Peyer's patch (tissue), 4 donors: Measurements from ENCODE around the gene HELZ. TPM values are rescaled to one million over a fixed set of nuclear protein-coding genes. Genes with fewer than 3 reads are reported as not detected.

Experiments used
- DNase-seq, 3 donors: peaks; one replicate each; pipeline ENCODE4 v3.0.0-alpha.2; 2017 to 2019
- H3K27ac ChIP-seq, 4 donors: fragments of 200-600 bp; sonication (generic); one replicate each; pipeline ENCODE4 v1.5.1; 2016 to 2019
- H3K27me3 ChIP-seq, 2 donors: fragments of 200-600 bp; sonication (generic); one replicate each; pipeline ENCODE4 v1.5.1; 2019
- H3K36me3 ChIP-seq, 3 donors: fragments of 200-600 bp; sonication (generic); one replicate each; pipeline ENCODE4 v1.5.1; 2016 to 2019
- H3K4me1 ChIP-seq, 4 donors: fragments of 200-600 bp; sonication (generic); one replicate each; pipeline ENCODE4 v1.5.1; 2016 to 2019
- H3K4me3 ChIP-seq, 4 donors: fragments of 200-600 bp; sonication (generic); 1 replicate in 3 of 4; 2 replicates in 1 of 4; pipeline ENCODE4 v1.5.1; 2016 to 2019; ENCODE audit warnings: mild to moderate bottlenecking in 1 of 4
- H3K9me3 ChIP-seq, 4 donors: fragments of 200-600 bp; sonication (generic); one replicate each; pipeline ENCODE4 v1.5.1; 2016 to 2019; ENCODE audit warnings: mild to moderate bottlenecking in 1 of 4
- POLR2A ChIP-seq, 2 donors: fragments of 450-650 bp; IDR thresholded peaks; one replicate each; pipeline ENCODE4 v1.5.1; 2017; ENCODE audit warnings: antibody characterized with exemption in 2 of 2, mild to moderate bottlenecking in 2 of 2, moderate library complexity in 2 of 2
- total RNA-seq, 4 donors: library from RNA; depleted of rRNA; stranded (reverse); fragments of >200 nt; gene quantifications; one replicate each; pipeline ENCODE4 v1.1.0, GENCODE V29; 2016
- TF ChIP-seq, protein P1 (sequence below), 6 experiments: fragments of 450-650 bp in 4 of 6; fragments of 200-600 bp in 2 of 6; sonication (generic) in 1 of 6; IDR thresholded peaks; one replicate each; pipeline ENCODE4 v1.5.1; 2017 to 2019; ENCODE audit warnings: antibody characterized with exemption in 6 of 6, mild to moderate bottlenecking in 3 of 6, moderate library complexity in 1 of 6

Gene HELZ
- total RNA-seq, 4 donors from 2014 or later, result 37.1 to 124 (median 58.8) TPM

DNA sequence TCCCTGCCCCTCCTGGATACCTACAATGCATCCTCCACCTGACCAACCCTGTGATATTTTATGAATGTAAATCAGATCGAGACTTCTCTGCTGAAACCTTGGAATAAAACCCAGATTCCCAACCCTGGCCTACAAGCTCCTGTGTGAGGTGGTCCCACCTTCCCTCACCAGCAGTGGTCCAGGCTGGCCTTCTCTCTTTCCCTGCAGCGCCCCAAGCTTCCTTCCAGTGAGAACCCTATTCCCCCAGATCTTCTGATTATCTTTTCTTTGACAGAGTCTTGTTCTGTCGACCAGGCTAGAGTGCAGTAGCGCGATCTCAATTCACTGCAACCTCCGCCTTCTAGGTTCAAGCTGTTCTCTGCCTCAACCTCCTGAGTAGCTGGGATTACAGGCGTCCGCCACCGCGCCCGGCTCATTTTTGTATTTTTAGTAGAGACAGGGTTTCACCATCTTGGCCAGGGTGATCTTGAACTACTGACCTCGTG, 2.5 kb upstream of the HELZ start:
- Histone ChIP-seq H3K9me3 (no peaks in the 10 kb centered on the region), H3K27ac (peak overlapping the region in 3 of 4 donors; percentile 84 to 95 (median 91)), H3K27me3 (no peaks in the 10 kb centered on the region), H3K4me1 (peaks cover 0 to 27% (median 3%) of the 10 kb centered on the region in 4 donors), H3K36me3 (no peaks in the 10 kb centered on the region), H3K4me3 (no peak overlapping the region)
- peak in 1 of 3 donors; percentile 34 for DNase-seq
- TF ChIP-seq POLR2A (IDR thresholded peaks at IDR 0.05), result no peak
- TF ChIP-seq, protein P1, sequence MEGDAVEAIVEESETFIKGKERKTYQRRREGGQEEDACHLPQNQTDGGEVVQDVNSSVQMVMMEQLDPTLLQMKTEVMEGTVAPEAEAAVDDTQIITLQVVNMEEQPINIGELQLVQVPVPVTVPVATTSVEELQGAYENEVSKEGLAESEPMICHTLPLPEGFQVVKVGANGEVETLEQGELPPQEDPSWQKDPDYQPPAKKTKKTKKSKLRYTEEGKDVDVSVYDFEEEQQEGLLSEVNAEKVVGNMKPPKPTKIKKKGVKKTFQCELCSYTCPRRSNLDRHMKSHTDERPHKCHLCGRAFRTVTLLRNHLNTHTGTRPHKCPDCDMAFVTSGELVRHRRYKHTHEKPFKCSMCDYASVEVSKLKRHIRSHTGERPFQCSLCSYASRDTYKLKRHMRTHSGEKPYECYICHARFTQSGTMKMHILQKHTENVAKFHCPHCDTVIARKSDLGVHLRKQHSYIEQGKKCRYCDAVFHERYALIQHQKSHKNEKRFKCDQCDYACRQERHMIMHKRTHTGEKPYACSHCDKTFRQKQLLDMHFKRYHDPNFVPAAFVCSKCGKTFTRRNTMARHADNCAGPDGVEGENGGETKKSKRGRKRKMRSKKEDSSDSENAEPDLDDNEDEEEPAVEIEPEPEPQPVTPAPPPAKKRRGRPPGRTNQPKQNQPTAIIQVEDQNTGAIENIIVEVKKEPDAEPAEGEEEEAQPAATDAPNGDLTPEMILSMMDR (IDR thresholded peaks at IDR 0.05), result no peak

DNA sequence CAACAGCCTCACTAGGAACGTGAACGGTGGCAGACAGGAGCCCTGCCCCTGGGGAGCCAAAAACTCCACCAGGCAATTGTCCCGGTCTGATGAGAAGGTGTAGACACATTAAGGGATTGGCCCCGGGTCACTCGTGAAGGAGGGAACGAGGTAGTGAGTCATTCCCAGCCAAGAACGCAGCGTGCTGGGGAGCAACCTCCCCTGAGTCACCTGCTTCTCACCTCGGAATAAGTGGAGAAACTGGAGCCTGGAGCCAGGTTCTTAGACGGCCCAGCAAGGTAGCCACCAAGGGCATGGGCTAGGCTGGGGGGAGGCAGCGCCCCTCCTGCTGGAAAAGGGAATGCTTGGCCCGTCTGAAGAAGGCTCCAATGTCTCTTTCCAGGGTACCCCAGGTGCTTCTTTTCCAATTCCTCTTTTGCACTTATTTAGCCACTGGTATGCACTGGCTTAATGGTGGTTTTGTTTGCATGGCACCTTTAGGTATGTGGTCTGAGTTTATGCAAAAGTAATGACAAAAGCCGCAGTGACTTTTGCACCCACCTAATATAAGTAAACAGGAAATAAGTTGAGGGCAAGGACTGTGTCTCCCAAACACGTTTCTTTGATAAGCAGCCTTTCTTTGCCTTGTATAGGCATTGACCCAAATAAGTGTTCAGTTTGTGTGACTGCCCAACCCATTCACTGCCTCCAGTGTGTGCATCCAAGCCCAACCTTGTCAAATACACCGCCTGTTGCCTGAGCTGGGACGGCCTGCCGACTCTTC, 1.8 kb upstream of the HELZ start:
- H3K36me3 ChIP-seq, result peaks cover 0 to 2% (median under 1%) of the 10 kb centered on the region in 3 donors
- peaks cover 0 to 30% (median 3%) of the 10 kb centered on the region in 4 donors for H3K4me1 ChIP-seq
- H3K9me3 ChIP-seq, result no peaks in the 10 kb centered on the region
- peak overlapping the region; percentile 81 to 98 (median 93) for H3K4me3 ChIP-seq
- H3K27ac ChIP-seq, result peak overlapping the region; percentile 84 to 95 (median 89)
- H3K27me3 ChIP-seq, result no peaks in the 10 kb centered on the region
- peak; percentile 35 to 90 (median 79) for DNase-seq
- peak; percentile 27 to 77 for TF ChIP-seq POLR2A (IDR thresholded peaks at IDR 0.05)
- TF ChIP-seq, protein P1 (IDR thresholded peaks at IDR 0.05), result no peak

DNA sequence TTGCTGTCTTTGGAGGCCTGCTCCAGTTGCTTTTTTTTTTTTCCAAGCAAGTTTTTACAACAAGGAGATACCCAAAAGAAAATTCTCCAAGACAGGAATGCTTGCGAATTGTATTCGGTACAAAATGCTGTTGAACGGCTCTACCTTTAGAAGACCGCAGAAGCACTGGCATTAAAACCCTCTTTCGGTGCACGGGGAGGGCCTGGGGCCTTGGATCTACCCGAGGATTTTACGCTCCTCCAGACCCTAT, 1.3 kb upstream of the HELZ start:
- Histone ChIP-seq H3K27me3 (no peaks in the 10 kb centered on the region), H3K9me3 (no peaks in the 10 kb centered on the region), H3K36me3 (peaks cover 0 to 4% (median 3%) of the 10 kb centered on the region in 3 donors), H3K4me3 (peak overlapping the region; percentile 81 to 98 (median 93)), H3K4me1 (peaks cover 0 to 35% (median 3%) of the 10 kb centered on the region in 4 donors), H3K27ac (peak overlapping the region; percentile 84 to 95 (median 89))
- no peak for DNase-seq
- no peak for TF ChIP-seq POLR2A (IDR thresholded peaks at IDR 0.05)
- TF ChIP-seq, protein P1 (IDR thresholded peaks at IDR 0.05), result no peak

DNA sequence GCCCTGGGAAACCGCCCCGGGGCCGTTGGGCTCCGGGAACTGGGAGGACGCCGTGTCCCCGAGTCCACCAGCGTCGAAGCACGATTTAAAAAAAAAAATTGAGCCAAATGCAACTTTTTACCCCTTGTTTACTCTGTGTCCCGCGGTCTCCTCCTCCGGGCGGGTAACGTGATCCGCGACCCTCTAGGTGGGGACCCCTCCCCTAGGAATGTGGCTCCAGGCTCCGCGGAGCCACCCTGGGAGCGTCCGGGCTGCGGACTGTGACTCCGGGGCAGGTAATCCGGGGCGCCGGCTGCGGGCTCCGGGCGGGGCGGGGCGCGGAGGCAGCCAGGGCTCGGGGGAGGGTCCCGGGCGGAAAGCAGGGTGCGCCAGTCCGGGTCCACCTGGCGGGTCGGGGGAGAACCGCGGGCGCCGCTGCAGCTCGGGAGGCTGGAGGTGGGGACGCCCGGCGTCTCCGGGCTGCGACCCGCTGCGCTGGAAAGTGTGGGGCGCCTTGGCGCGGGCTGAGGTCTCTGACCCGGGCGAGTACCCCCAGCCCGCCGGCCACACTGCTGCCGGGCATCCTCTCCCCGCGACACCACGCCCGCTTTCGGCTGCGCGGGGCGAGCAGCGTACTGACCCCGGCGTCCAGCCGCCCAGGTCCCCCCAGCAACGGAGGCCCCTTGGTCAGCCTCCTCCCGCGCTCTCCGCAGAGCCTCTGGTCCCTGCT, 852 bp upstream of the HELZ start:
- Histone ChIP-seq H3K4me1 (peaks cover 0 to 39% (median 3%) of the 10 kb centered on the region in 4 donors), H3K27ac (peak overlapping the region; percentile 84 to 95 (median 89)), H3K36me3 (peaks cover 0 to 4% (median 3%) of the 10 kb centered on the region in 3 donors), H3K4me3 (peak overlapping the region; percentile 81 to 98 (median 93)), H3K27me3 (no peaks in the 10 kb centered on the region), H3K9me3 (no peaks in the 10 kb centered on the region)
- peak; percentile 45 to 60 for TF ChIP-seq POLR2A (IDR thresholded peaks at IDR 0.05)
- TF ChIP-seq, protein P1 (IDR thresholded peaks at IDR 0.05), result peak in 3 of 6 experiments; percentile 6 to 21 (median 7)
- DNase-seq, result peak in 2 of 3 donors; percentile 69 to 83

DNA sequence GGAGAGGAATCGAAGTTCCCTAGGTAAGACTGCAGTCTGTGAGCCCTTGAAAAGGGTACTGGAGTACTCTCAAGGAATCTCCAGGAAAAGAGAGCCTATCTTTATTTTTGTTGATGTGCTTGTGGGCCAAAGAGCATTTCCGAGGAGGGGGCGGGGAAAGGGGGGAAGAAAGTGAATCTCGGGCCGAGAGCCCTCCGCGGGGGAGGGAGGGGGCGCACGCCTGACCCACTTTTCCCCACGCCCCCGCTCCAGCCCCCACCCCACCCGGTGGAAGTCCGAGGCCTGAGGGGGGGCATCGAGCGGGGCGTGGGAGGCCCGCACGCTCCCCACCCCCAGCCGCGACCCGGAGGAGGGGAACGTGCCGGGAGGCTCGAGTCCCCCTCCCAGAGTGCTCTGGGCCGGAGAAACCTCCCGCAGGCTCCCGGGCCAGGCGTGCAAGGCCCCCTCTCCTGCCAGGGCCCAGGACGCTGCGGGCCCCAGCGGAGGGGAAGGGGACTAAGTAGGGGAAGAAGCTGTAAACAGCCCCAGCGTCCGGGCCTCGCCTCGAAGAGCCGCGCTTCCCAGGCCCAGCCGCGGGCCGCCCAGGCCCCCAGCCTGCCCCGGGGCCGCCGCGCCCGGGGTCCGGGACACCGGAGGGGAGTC, 444 bp downstream of the HELZ start:
- Histone ChIP-seq H3K4me1 (peaks cover 0 to 39% (median 3%) of the 10 kb centered on the region in 4 donors), H3K9me3 (no peaks in the 10 kb centered on the region), H3K27ac (peak overlapping the region; percentile 84 to 95 (median 89)), H3K36me3 (peaks cover 0 to 8% (median 4%) of the 10 kb centered on the region in 3 donors), H3K4me3 (peak overlapping the region; percentile 81 to 98 (median 93)), H3K27me3 (no peaks in the 10 kb centered on the region)
- TF ChIP-seq, protein P1 (IDR thresholded peaks at IDR 0.05), result no peak
- TF ChIP-seq POLR2A (IDR thresholded peaks at IDR 0.05), result no peak
- DNase-seq, result no peak
